B cell (primary cell): ENCODE results near the gene TRAM2. TPM values are rescaled to one million over a fixed set of nuclear protein-coding genes. Genes with fewer than 3 reads are reported as not detected.

Source experiments
- ATAC-seq: fragments of 200-7000 bp; cut with Tn5 transposase; one replicate; pipeline ENCODE4 v1.10.0; 2021; ENCODE audit warnings: low read depth, mild to moderate bottlenecking, moderate number of reproducible peaks, moderate library complexity
- CTCF ChIA-PET: fragments of 350-600 bp; sonication (Branson Sonifier 250); formaldehyde crosslinking; loops from one replicate; lab custom pipeline; 2021; ENCODE audit warnings: antibody characterized with exemption, inconsistent platforms; lab: Charles Lee
- POLR2A ChIA-PET: fragments of 350-600 bp; sonication (Branson Sonifier 250); formaldehyde crosslinking; loops from one replicate; lab custom pipeline; 2021; ENCODE audit warnings: antibody characterized with exemption; lab: Charles Lee
- DNase-seq: peaks from one replicate; pipeline ENCODE4 v3.0.0; 2013
- H2AFZ ChIP-seq: 2 replicates; pipeline ENCODE4 v1.6.1; 2012; ENCODE audit warnings: mild to moderate bottlenecking, low read depth, low read length; ENCODE audit not compliant: insufficient read depth, poor library complexity, severe bottlenecking
- H3K27ac ChIP-seq, 2 donors: 1 replicate in 1 of 2; 2 replicates in 1 of 2; pipeline ENCODE4 v1.5.1; 2012 to 2013; ENCODE audit warnings: low read length in 2 of 2, mild to moderate bottlenecking in 2 of 2, moderate library complexity in 1 of 2
- H3K27me3 ChIP-seq, 4 experiments: fragments of 200-600 bp in 1 of 4; sonication (generic) in 1 of 4; replicated peaks in 1 of 4; 1 replicate in 2 of 4; 2 replicates in 2 of 4; pipeline versions ENCODE4 v1.6.1 to v1.7.0; 2013 to 2016; ENCODE audit warnings: low read length in 3 of 4, mild to moderate bottlenecking in 2 of 4, mixed read lengths in 1 of 4, moderate library complexity in 1 of 4; ENCODE audit not compliant: insufficient read depth in 4 of 4, control insufficient read depth in 3 of 4; ENCODE audit errors: control extremely low read depth in 1 of 4
- H3K36me3 ChIP-seq, 2 experiments: replicated peaks in 1 of 2; 1 replicate in 1 of 2; 2 replicates in 1 of 2; pipeline versions ENCODE4 v1.6.1 to v1.7.1; 2013; ENCODE audit warnings: low read length in 1 of 2; ENCODE audit not compliant: insufficient read depth in 2 of 2, control insufficient read depth in 1 of 2; ENCODE audit errors: control extremely low read depth in 1 of 2, extremely low read depth in 1 of 2
- H3K4me1 ChIP-seq, 2 donors: fragments of 200-600 bp in 1 of 2; sonication (generic) in 1 of 2; 1 replicate in 1 of 2; 2 replicates in 1 of 2; pipeline versions ENCODE4 v1.5.1 to v1.6.1; 2013 to 2017; ENCODE audit warnings: low read length in 2 of 2; ENCODE audit not compliant: control insufficient read depth in 2 of 2, insufficient read depth in 2 of 2
- H3K4me2 ChIP-seq: replicated peaks from 2 replicates; pipeline ENCODE3; 2012; ENCODE audit warnings: mild to moderate bottlenecking, low read depth, low read length; ENCODE audit not compliant: poor library complexity, severe bottlenecking
- H3K4me3 ChIP-seq, 5 experiments: fragments of 200-600 bp in 1 of 5; sonication (generic) in 1 of 5; 1 replicate in 3 of 5; 2 replicates in 2 of 5; pipeline versions ENCODE4 v1.5.1 to v1.7.0; 2011 to 2016; ENCODE audit warnings: low read length in 4 of 5, mild to moderate bottlenecking in 4 of 5, low read depth in 2 of 5, control low read depth in 1 of 5, moderate library complexity in 1 of 5; ENCODE audit not compliant: insufficient read depth in 1 of 5; ENCODE audit errors: control extremely low read depth in 1 of 5, extremely low read depth in 1 of 5
- H3K79me2 ChIP-seq: fragments of 200-600 bp; sonication (generic); one replicate; pipeline ENCODE4 v1.6.0; 2016; ENCODE audit warnings: low read length; ENCODE audit not compliant: control insufficient read depth, insufficient read depth
- H3K9ac ChIP-seq: fragments of 200-600 bp; sonication (generic); 2 replicates; pipeline ENCODE4 v1.6.1; 2017; ENCODE audit warnings: mild to moderate bottlenecking, low read length, moderate library complexity
- H3K9me3 ChIP-seq, 3 donors: one replicate each; pipeline versions ENCODE4 v1.6.1 to v1.7.1; 2013; ENCODE audit warnings: low read length in 2 of 3; ENCODE audit not compliant: control insufficient read depth in 2 of 3, insufficient read depth in 1 of 3; ENCODE audit errors: control extremely low read depth in 1 of 3
- H4K20me1 ChIP-seq: 2 replicates; pipeline ENCODE4 v1.6.0; 2012; ENCODE audit warnings: mild to moderate bottlenecking, low read length; ENCODE audit not compliant: insufficient read depth, control insufficient read depth, poor library complexity, severe bottlenecking
- H3K27ac Mint-ChIP-seq: one replicate; pipeline ENCODE4 v1.8.0; 2021; ENCODE audit warnings: mixed read lengths
- H3K27me3 Mint-ChIP-seq: one replicate; pipeline ENCODE4 v1.8.0; 2021; ENCODE audit warnings: mixed read lengths
- H3K4me1 Mint-ChIP-seq: one replicate; pipeline ENCODE4 v1.8.0; 2021; ENCODE audit warnings: mixed read lengths
- H3K4me3 Mint-ChIP-seq: one replicate; pipeline ENCODE4 v1.8.0; 2021; ENCODE audit warnings: mixed read lengths
- H3K9me3 Mint-ChIP-seq: one replicate; pipeline ENCODE4 v1.8.0; 2022; ENCODE audit warnings: mixed read lengths; ENCODE audit not compliant: insufficient read depth
- CTCF ChIP-seq: fragments of 200-600 bp; IDR thresholded peaks from one replicate; pipeline ENCODE4 v1.8.0; 2022; ENCODE audit warnings: antibody characterized with exemption, mild to moderate bottlenecking
- EZH2 ChIP-seq: IDR thresholded peaks from 2 replicates; pipeline ENCODE4 v1.6.1; 2012; ENCODE audit warnings: borderline replicate concordance, low read depth, mild to moderate bottlenecking, moderate library complexity, low read length; ENCODE audit not compliant: insufficient read depth, poor library complexity, severe bottlenecking
- WGBS: methylation state at CpG from one replicate; pipeline ENCODE4 v1.1.5; 2013; ENCODE audit warnings: missing lambda C conversion rate; ENCODE audit not compliant: insufficient coverage; 5-methylcytosine and 5-hydroxymethylcytosine counted together
- intact Hi-C: fragments of 100-400 bp; cut with micrococcal nuclease; formaldehyde crosslinking; loops from one replicate; pipeline ENCODE4 v1.10.0; 2022
- polyA plus RNA-seq: library from polyadenylated mRNA; depleted of rRNA; stranded (reverse); fragments of >200 nt; gene quantifications from 2 replicates; pipeline ENCODE4 v1.2.3, GENCODE V29; 2012
- total RNA-seq, 2 donors: library from RNA; stranded (reverse); fragments of 120-200 nt in 1 of 2; gene quantifications; 1 replicate in 1 of 2; 2 replicates in 1 of 2; pipeline versions ENCODE4 v1.2.3 to v1.2.4, GENCODE V29; 2013 to 2022

Gene TRAM2
- total and polyA plus RNA-seq, 2 donors (not counting 1 experiment from before 2014, with no cell fraction given): 9.0 to 13.3 TPM

- Histone ChIP-seq H2AFZ (no peak overlapping the region), H3K27me3 (no peaks in the 10 kb centered on the region), H3K4me1 (peaks cover 0 to 9% of the 10 kb centered on the region in 2 donors), H3K4me2 (no peak overlapping the region), H3K36me3 (peaks cover 0 to 50% of the 10 kb centered on the region in 2 experiments), H3K9ac (no peak overlapping the region), H3K27ac (no peak overlapping the region), H3K9me3 (no peaks in the 10 kb centered on the region), H3K4me3 (no peak overlapping the region), H3K79me2 (no peaks in the 10 kb centered on the region), H4K20me1 (no peaks in the 10 kb centered on the region)
- 83% methylated on average over 10 of the region's 16 CpGs for WGBS
- POLR2A ChIA-PET: no interaction called here
- intact Hi-C loops: loop anchor here (1.0 kb wide), 1 partner anchor 90 kb away; no protein-coding TSS in a partner anchor
- Mint-ChIP-seq H3K27ac (no peak overlapping the region), H3K4me1 (peaks cover 2% of the 10 kb centered on the region), H3K27me3 (no peaks in the 10 kb centered on the region), H3K9me3 (no peaks in the 10 kb centered on the region), H3K4me3 (no peak overlapping the region)
- DNase-seq (peak; percentile 39), ATAC-seq (peak; percentile 46)
- CTCF ChIA-PET: interaction anchor here (0.9 to 2.3 kb wide), 6 partner anchors 10 to 219 kb away, joined by 3 to 22 read pairs (median 4); partner anchors contain the start of gene EFHC1
- no peak for TF ChIP-seq EZH2
- TF ChIP-seq CTCF: peak; percentile 53
Observed at GRCh38 chr6:52505726-52506409, 71.0 kb downstream of the TRAM2 start.

DNA sequence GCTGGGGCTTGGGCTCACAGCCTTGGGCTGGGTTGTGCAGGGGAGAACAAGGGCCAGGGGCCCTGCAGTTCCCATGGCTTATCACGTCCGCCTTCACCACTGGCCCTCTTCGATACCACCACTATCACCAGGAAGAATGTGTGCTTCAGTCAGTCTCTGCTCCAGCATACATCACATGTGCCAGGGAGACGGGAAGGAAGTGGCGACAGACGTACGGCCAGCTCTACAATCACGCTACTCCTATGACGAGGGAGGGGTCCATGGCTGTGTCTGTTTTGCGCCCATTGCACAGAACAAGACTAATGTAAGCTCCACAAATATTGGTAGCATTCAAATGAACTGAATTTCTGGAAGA is 72.1 kb downstream of the TRAM2 start:
- no peak for DNase-seq
- peak overlapping the region; percentile 67 for H3K27ac Mint-ChIP-seq
- intact Hi-C loops: loop anchor here (1.0 kb wide), 1 partner anchor 88 kb away; no protein-coding TSS in a partner anchor
- ChIA-PET CTCF (interaction anchor here (1.2 to 1.8 kb wide), 3 partner anchors 85 to 89 kb away, joined by 4 to 7 read pairs (median 4); no protein-coding TSS in a partner anchor), POLR2A (interaction anchor here (1.8 kb wide), 1 partner anchor 85 kb away, joined by 3 read pairs; the partner anchor contains the start of gene EFHC1)
- Histone ChIP-seq H4K20me1 (no peaks in the 10 kb centered on the region), H3K36me3 (peaks cover 0 to 49% of the 10 kb centered on the region in 2 experiments), H3K79me2 (no peaks in the 10 kb centered on the region), H2AFZ (no peak overlapping the region), H3K9ac (no peak overlapping the region), H3K9me3 (no peaks in the 10 kb centered on the region), H3K27me3 (no peaks in the 10 kb centered on the region), H3K27ac (no peak overlapping the region), H3K4me1 (peaks cover 0 to 9% of the 10 kb centered on the region in 2 donors), H3K4me3 (no peak overlapping the region), H3K4me2 (no peak overlapping the region)
- TF ChIP-seq CTCF: no peak
- H3K27me3 Mint-ChIP-seq: no peaks in the 10 kb centered on the region
- no peaks in the 10 kb centered on the region for H3K9me3 Mint-ChIP-seq
- no peak for ATAC-seq
- H3K4me1 Mint-ChIP-seq: peaks cover 5% of the 10 kb centered on the region
- no peak overlapping the region for H3K4me3 Mint-ChIP-seq
- 79% methylated on average over 4 of the region's 10 CpGs for WGBS
